GM21381 (cell line): ENCODE data around the gene ASXL1.
A peak's percentile ranks its signal among the peaks of the same experiment; 100 is the strongest.

Source experiments
- ATAC-seq: cut with Tn5 transposase; IDR thresholded peaks from one replicate; pipeline ENCODE4 v1.9.1; 2021; ENCODE audit warnings: mild to moderate bottlenecking, moderate library complexity; ENCODE audit not compliant: unreplicated experiment

Gene ASXL1

DNA sequence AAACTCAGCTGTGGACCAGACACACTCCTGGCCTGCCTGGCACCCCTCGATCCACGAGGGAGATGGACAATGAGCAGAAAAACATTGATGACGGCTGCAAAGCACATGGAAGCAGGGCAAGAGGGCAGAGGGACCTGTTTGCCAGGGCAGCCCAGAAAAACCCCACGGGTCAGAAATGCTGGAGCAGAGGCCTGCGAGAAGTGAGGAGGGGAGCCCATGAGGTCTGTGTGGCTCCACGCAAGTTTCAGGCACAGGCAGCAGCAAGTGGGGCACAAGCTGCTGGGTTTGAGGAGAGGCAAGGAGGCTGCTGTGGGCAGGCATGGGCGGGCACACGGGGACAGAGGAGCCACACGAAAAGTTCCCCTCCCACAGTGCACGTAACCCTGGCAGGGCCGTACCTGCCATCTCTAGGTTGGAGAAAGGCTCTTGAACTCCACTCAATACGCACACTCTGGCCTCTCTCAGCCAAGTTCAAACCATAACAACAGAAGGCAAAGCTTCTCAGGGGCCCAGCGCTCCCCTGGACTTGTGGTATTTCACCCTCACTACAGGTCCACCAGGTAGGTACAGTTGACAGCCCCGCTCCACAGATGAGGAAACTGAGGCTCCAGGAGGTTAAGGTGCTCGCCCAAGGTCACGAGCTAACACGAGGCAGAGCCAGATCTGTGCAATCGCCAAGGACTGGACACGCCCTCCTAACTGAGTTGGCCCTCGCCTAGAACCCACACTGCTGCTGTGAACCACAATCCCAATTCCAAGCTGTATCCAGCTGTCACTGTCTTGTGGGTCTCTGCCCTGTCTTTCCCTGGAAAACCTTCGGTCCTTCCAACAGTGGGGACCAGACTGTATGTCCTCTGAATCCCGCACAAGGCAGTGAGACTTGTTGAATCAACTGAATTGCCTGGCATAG lies 118.8 kb downstream of the ASXL1 start:
- no peak for ATAC-seq

DNA sequence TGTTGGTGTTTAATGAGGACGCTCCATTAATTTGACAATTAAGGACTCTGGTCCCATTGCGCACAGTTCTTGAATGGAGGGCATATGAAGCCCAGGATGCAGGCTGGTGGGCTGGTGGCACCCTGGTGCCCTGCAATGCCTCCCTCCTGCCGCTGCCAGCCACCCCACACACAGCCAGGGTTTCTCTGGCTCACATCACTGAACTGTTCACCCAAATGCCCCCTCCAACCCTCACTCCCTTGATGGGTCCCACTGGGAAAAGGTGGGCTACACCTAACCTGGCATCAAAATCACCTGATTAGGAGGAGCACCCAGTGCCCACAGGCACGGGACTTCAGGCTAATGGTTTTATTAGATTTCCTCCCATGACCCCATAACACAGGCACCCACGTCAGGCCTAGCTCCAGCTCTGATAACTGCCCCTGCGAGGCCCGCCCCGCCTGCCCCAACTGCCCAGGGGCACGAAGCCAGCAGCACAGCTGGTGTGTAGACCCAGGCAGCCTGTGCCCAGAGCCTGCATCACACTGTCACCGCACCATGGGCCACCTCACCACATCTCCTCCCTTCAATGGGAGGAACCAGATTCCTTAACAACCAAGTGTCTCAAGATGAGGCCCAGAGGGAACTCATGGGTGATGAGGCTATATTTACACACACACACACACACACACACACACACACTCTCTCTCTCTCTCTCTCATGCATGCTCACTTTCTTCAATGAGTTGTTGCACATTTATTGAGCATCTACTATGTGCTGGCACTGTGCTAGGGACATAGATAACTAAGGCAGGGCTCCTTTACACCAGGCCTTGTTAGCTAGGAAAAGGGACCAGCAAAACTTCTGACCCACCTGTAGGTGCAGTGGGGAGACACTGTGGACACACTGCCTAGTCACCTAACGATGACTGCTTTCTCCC lies 119.7 kb downstream of the ASXL1 start:
- ATAC-seq, result no peak

DNA sequence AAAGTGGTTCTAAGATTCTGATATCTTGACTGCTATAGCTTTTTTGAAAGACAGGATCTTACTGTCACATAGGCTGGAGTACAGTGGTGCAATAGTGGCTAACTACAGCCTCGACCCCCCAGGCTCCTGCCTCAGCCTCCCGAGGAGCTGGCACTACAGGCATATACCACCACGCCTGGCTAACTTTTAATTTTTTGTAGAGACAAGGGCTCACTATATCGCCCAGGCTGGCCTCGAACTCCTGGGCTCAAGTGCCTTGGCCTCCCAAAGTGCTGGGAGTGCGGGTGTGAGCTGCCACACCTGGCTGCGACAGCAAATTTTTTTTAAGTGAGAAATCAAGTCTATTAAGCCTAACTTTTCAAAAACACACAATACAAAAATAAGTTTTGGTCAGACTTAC lies 120.4 kb downstream of the ASXL1 start:
- ATAC-seq, result no peak

DNA sequence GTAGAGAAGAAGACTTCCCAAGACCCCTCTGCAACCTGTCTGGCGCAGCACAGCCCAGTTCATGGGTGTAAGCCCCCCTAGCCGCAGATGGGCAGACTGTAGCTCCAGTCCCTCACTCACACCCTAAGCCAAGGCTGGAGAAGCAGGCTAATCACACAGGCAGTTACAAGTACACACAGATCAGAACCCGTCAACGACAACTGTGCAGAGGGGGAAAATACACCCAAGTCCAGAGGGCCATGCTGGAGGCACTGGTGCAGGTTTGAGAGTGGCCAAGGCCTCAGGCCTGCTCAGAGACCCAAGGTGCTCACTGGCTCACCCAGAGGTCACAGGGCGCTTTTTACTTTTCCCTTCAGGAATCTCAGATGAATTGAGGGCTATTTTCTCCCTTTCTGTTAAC lies 120.9 kb downstream of the ASXL1 start:
- ATAC-seq, result no peak

DNA sequence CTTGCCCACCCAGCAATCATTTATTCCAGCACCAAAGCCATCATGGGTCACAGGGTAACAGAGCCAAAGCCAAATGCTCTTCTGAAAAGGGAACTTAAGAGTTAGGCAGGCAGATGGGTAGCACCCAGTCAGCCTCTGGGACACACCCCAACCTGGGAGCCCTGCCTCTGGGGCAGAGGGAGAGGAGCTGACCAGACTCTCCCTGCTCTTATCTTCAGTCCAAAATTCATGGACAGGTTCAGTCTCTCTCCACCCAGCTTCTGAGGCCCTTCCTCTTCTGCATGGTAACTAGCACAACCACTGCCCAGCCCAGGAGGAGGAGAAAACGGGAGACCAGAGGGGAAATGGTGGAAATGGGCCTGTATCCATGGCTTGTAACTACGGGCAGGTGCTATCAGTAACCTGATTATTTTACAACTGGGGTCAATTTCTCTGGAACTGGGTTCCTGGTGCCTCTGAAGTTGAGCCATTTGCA lies 121.6 kb downstream of the ASXL1 start:
- no peak for ATAC-seq

DNA sequence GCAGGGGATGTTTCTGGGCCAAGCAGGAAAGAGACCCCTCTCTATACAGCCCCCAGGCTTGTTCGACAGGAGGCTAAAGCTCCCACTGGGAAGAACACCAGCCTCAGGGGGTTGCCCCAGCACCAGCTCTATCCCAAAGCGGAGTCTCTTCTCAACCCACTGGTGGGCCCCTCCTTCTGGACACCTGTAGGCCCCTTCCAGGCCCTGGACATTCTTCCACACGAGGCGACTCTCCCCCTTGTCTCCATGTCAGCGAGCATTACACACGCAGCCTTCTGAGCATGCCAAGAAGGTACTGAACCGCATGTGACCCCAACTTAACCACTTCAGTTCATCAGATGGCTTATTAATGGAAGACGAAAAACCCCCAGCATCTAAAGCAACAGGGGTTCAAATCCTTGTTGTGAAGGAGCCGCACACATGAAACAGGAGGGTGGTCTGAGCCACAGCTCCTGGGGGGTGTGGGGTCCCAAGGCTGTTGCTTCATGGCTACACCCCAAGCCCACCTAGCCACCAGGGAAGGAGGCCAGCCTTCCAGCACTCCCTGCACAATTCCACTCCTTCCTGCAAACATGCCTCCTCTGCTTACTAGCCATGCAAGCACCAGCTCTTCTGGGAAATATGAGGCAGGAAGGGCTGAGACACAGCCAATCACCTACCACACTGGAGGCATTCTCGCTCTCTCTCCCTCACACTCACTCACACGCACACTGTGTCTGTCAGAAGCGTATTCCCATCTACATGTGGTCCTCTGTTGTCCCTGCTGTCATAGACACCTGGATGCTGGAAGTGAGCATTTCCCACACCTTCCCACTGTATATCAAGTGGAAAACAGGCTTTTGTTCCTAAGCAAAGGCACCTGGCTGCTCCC lies 122.5 kb downstream of the ASXL1 start:
- no peak for ATAC-seq

DNA sequence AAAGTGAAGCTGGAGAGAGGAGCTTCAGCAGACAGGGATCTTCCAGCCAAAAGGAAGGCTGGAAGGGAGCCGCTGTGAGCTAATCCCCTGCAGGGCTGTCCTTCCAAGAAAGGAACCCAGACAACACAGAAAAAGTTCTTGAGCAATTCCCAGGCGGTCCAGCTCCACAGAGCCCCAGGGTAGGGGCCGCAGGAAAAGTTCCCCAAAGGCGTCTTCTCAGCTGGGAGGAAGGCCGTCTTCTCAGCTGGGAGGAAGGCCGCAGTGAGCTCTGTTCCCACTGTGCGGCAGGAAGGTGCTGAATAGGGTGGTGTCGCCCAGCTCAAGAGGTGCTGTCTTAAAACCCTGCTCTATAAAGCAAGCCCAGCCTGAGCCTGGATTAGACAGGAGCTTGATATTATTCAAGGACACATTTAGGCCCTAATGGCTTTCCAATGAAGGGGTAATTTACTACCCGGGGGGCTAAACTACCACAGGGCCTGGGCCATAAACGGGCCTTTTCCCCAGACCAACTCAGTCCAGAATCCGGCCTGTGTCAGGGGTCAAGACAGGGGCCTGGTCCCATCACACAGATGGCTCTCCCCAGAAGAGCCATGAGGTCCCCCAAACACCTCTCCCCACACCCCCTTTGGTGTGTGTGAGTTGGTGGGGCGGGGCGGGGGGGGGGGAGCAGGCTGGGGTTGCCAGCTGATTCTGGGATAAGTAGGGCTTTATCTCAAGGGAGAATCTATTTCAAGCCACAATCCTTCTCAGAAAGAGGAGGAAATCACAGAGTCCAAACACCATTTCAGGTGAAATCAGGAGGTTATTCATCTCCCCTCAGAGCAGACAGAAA lies 123.4 kb downstream of the ASXL1 start:
- no peak for ATAC-seq

DNA sequence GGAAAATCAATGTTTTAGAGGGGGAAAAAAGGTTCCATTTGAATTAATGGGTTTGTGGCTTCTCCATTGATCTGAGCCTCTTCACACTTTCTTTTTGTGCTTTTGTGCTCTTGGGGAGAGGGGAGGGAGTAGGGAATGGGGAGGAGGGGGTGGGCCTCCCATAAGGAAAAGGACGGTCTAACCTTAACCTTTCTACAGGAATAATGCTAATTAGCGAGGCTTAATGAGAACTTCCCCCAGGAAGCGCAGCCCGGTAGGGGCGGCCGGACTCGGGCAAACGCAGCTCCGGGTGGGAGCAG lies 124.0 kb downstream of the ASXL1 start:
- no peak for ATAC-seq

DNA sequence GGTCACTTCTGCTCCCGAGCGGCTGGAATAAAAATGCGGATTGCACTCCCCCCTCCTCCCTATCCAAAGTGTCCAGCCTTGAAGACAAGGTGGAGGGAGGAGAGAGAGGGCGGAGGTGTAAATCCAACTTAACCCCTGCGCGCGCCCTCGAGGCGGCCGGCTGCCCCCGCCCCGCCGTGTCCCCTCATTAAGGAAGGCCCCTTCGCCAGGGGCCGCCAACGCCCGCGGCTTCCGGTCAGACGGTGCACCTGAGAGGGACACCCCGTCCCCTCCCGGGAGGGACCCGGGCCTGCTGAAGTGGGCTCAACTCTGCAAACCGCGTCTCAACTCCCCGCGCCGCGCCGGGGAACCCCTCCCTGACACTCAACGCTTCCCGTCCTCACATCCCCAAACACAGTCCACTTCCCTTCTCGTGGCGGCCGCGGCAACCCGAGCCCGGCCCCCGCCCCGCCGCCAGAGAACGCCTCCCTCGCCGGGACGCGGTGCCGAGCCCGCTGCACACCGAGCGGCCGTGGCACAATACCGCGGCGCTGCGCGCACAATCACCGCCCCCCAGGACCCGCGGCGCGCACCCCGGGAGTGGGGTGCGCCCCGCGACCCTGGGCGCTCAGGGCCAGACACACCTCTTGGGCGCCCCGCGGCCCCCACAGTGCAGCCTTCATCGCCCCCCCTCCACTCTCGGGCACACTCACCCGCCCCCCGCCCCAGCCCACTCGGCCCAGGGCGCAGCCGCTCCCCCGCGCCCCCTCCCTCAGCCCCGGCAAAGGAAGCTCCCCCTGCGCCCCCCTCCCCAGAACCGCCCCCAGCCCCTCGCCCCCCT lies 124.5 kb downstream of the ASXL1 start:
- no peak for ATAC-seq

DNA sequence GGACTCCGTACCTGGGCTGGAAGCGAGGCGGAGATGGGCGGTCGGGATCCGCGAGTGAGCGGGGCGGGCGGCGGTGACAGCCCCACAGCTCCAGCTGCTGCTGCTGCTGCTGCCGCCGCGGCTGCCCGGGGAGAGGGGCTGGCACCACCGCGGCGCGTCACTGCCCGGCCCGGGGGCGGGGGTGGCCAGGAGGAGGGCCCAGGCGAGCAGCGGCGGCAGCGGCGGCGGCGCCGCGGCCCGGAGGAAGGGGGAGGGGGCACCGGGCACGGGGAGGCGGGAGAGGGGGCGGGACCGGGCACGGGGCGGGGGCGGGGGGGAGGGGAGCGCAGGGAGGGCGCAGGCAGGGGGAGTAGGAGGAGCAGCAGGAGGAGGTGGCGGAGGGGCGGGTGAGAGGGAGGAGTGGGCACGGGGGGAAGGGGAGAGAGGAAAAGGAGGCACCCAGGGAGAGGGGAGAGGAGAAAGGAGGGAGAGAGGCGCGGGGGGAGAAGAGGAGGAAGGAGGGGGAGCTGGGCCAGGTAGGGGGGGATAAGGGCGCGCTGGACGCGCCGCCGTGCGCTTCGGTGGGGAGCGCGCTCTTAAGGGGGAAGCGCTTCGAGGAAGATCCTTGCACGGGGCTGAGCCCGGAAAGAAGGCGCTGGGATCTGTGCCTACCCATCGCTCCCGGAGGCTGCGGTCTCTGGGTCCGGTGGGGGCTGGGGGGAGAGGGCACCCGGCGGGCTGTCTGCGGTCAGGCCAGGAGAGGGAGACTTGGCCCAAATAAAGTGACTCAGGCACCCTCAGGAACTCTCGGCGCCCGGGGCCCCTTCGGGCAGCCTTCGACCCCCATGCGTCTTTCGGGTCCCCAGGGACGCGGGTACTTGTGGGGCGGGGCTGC lies 125.5 kb downstream of the ASXL1 start:
- ATAC-seq, result no peak

DNA sequence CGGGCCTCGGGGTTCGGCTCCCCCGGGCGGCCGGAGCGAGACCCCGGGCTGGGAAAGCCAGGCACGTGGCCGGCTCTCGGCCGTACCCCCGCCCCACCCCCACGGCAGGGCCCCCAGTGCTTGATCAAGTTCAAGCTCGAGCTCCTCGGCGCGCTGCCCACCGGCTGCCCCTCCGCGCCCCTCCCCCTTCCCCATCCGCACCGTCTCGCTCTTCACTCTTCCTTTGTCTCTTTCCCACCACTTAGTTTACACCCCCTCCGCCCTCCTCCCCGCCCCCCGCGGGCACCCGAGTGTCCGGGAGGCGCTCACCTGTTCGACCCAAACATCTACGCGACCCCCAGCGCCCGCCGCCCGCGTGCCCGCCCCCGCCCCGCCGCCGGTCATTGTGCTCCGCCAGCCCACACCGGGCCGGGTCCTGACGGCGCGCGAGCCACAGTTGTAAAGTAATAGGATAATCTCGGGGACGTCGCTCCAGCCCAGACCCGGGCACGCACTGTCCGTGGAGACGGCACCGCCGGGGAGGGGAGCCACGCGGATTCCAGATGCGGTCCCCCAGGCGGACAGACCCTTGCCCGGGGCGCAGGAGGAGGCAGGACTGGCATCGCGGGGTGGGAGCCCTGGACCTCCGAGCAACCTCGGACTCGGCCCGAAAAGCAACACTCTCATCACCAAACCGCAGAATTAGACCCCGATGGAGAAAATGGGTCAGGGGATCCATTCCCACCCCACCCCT lies 126.3 kb downstream of the ASXL1 start:
- no peak for ATAC-seq

DNA sequence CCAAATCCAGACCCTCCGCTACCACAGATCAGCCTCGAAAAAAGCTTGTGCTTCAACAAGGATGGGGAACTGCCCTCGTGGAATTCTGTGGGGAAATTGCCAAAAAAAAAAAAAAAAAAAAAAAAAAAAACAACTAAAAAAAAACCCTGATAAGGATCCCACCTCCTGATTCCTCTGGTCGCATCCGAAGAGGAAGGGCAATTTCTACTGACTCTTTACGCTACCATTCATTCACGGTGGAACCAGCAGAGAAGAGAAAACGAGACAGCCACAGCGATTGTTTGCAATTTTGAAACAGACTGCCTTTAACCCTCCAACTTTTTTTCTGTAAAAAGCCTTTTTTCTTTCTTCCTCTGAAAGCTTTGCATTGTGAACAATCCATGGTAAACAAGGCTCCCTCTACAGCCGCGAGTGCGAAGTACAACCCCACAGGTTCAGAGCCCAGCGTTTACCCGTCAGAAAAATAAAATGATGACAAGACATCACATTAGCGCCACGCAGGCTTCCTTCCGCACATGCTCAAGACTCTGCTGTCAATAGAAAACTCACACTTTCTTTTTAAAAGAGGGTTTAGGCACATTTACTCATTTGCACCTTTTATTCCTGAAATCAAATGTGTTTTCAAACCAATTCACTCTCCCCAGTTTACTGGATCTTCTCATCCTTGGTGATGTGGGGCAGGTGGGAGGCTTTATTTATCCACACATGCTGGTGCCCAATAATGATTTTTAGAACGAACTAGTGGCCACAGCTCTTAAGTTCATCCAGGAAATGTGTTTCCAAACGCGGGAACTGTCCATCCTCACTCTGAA lies 127.0 kb downstream of the ASXL1 start:
- peak; percentile 56 for ATAC-seq

DNA sequence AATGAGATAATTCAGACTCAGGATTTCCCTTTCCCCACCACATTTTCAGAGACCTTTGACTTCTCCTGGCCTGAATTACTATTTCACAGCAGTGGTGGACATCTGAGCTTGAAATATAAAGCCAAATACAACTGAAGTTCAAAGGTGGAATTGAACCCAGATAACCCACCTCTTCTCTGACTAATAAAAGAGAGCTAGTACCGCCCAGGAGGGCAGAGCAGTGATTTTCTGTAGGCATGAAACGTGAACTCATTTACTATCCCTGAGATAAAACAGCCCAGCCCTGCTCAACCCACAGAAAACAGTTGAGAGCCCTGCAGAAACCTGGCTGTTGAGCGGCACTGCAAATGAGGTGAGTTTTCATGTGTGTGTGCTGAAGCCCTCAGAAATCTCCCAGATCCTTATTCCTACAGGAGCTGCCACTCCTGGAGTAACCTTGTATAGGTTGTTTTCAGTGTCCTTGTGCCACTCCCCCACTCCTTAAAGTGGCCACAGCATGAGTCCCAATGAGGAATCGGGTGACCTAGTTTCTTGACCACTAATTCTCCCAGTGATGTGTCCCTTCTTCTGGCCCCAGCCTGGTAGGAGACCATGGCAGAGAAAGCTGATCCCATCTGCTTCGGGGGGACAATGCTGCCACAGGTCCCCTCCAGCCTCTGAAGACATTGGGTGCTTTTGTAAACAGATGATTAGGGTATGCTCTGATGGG lies 127.8 kb downstream of the ASXL1 start:
- no peak for ATAC-seq

DNA sequence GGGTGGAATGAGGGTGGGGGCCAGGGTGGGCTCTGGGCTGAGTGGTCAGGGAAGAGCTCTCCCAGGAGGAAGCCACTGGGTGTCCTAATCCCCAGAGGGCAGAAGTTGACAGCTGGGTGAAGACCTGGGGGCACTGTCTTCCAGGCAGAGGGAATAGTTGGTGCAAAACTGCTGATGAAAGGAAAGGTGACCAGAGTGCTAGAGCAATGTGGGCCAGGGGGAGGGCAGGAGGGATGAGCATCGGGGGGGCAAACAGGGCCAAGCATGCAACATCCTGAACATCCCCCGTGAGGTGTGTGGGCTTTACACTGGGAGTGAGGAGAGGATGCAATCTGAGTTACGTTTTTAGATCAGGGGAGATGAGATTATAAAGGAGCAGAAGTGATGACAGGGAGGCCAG lies 129.2 kb downstream of the ASXL1 start:
- ATAC-seq, result no peak

DNA sequence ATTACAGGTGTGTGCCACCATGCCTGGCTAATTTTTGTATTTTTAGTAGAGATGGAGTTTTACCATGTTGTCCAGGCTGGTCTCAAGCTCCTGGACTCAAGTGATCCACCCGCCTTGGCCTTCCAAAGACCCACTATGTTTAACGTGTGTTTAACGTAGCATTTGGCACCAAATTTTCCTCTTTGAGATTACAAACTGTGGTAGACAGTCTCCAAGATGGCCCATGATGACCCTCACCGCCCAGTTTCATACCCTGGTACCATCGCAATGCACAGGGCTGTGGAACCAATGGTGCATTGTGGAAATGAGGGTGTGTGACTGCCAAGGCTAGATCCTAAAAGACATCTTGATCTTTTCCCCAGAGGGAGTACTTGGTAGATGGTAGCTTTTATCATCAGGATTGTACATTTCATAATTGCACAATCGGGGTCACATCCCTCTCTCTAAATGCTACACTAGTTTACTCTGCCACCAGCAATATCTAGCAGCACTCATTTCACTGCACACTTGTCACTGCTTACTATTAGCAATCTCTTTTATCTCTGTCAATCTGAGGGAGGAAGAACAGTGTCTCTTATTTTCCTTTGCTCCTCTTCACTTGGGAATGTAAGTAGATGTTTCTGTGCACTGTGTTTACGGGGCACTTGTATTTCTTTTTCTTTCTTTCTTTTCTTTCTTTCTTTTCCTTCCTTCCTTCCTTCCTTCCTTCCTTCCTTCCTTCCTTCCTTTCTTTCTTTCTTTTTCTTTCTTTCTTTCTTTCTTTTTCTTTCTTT lies 130.1 kb downstream of the ASXL1 start:
- no peak for ATAC-seq
